HG02840 (cell line): Measurements from ENCODE around the gene STAT4.

Experiments used
- ATAC-seq: cut with Tn5 transposase; IDR thresholded peaks from one replicate; pipeline ENCODE4 v1.9.1; 2021; ENCODE audit warnings: mild to moderate bottlenecking, moderate library complexity, moderate number of reproducible peaks; ENCODE audit not compliant: unreplicated experiment, low FRiP score

The STAT4 gene

GRCh38 chr2:191176305-191176704, 25.5 kb upstream of the STAT4 start:
- ATAC-seq: no peak

- no peak for ATAC-seq
These were observed 23.6 kb upstream of the STAT4 start for GRCh38 chr2:191174442-191174841.

GRCh38 chr2:191173206-191173605, 22.4 kb upstream of the STAT4 start:
- ATAC-seq: no peak

GRCh38 chr2:191171708-191172355, 21.0 kb upstream of the STAT4 start:
- no peak for ATAC-seq

GRCh38 chr2:191171286-191171685, 20.5 kb upstream of the STAT4 start:
- ATAC-seq: no peak

- no peak for ATAC-seq
These were observed 20.0 kb upstream of the STAT4 start for GRCh38 chr2:191170773-191171172.

- ATAC-seq: no peak
These were observed 19.5 kb upstream of the STAT4 start for GRCh38 chr2:191170301-191170636.

GRCh38 chr2:191169456-191170300, 18.9 kb upstream of the STAT4 start:
- ATAC-seq: no peak

GRCh38 chr2:191167766-191168165, 17.0 kb upstream of the STAT4 start:
- no peak for ATAC-seq

GRCh38 chr2:191166756-191167445, 16.1 kb upstream of the STAT4 start:
- no peak for ATAC-seq

GRCh38 chr2:191166111-191166755, 15.4 kb upstream of the STAT4 start:
- ATAC-seq: no peak

GRCh38 chr2:191165176-191165643, 14.4 kb upstream of the STAT4 start:
- ATAC-seq: no peak

- ATAC-seq: no peak
These were observed 8.0 kb upstream of the STAT4 start for GRCh38 chr2:191158747-191159146.

GRCh38 chr2:191158193-191158592, 7.4 kb upstream of the STAT4 start:
- no peak for ATAC-seq

GRCh38 chr2:191155608-191156071, 4.8 kb upstream of the STAT4 start:
- ATAC-seq: no peak

GRCh38 chr2:191153716-191154115, 2.9 kb upstream of the STAT4 start:
- ATAC-seq: no peak

- ATAC-seq: no peak
These were observed 1.9 kb upstream of the STAT4 start for GRCh38 chr2:191152482-191153240.

- no peak for ATAC-seq
These were observed 537 bp upstream of the STAT4 start for GRCh38 chr2:191151331-191151730.

GRCh38 chr2:191150230-191150599, 579 bp downstream of the STAT4 start:
- ATAC-seq: peak; percentile 9

- no peak for ATAC-seq
These were observed 1.4 kb downstream of the STAT4 start for GRCh38 chr2:191149391-191149790.
